Nephron (organoid): Measurements from ENCODE around the gene HRC.
A peak's percentile ranks its signal among the peaks of the same experiment; 100 is the strongest.

Experiments
- H3K27ac Mint-ChIP-seq, 3 experiments: 2 replicates each; pipeline ENCODE4 v1.8.0; 2020; ENCODE audit warnings: mixed read lengths in 3 of 3, mild to moderate bottlenecking in 2 of 3, moderate library complexity in 1 of 3
- H3K27me3 Mint-ChIP-seq: 2 replicates; pipeline ENCODE4 v1.8.0; 2021; ENCODE audit warnings: low read depth, mild to moderate bottlenecking, moderate library complexity, mixed read lengths
- H3K36me3 Mint-ChIP-seq: 2 replicates; pipeline ENCODE4 v1.8.0; 2020; ENCODE audit warnings: low read depth, mixed read lengths
- H3K4me1 Mint-ChIP-seq: 2 replicates; pipeline ENCODE4 v1.8.0; 2020; ENCODE audit warnings: mixed read lengths
- H3K4me3 Mint-ChIP-seq, 3 experiments: 2 replicates each; pipeline ENCODE4 v1.8.0; 2020; ENCODE audit warnings: mild to moderate bottlenecking in 3 of 3, mixed read lengths in 3 of 3, moderate library complexity in 2 of 3
- H3K9me3 Mint-ChIP-seq: 2 replicates; pipeline ENCODE4 v1.8.0; 2020; ENCODE audit warnings: mixed read lengths
- CTCF ChIP-seq, 3 experiments: fragments of 200-600 bp; sonication (generic); IDR thresholded peaks; one replicate each; pipeline ENCODE4 v1.5.0; 2021; ENCODE audit warnings: antibody characterized with exemption in 3 of 3; ENCODE audit not compliant: unreplicated experiment in 3 of 3

The HRC gene

GRCh38 chr19:49109569-49110233, 45.5 kb downstream of the HRC start:
- Mint-ChIP-seq H3K4me3 (no peak overlapping the region), H3K4me1 (peaks cover 17% of the 10 kb centered on the region), H3K27me3 (no peaks in the 10 kb centered on the region), H3K36me3 (peaks cover 36% of the 10 kb centered on the region), H3K9me3 (no peaks in the 10 kb centered on the region), H3K27ac (no peak overlapping the region)
- TF ChIP-seq CTCF (IDR thresholded peaks at IDR 0.05; ENCODE audit: unreplicated experiment in 3 of 3), result no peak

GRCh38 chr19:49109051-49109450, 46.1 kb downstream of the HRC start:
- H3K36me3 Mint-ChIP-seq, result peaks cover 42% of the 10 kb centered on the region
- H3K27me3 Mint-ChIP-seq, result no peaks in the 10 kb centered on the region
- no peak overlapping the region for H3K4me3 Mint-ChIP-seq
- peak overlapping the region in 1 of 3 experiments; percentile 11 for H3K27ac Mint-ChIP-seq
- peaks cover 19% of the 10 kb centered on the region for H3K4me1 Mint-ChIP-seq
- H3K9me3 Mint-ChIP-seq, result no peaks in the 10 kb centered on the region
- no peak for TF ChIP-seq CTCF (IDR thresholded peaks at IDR 0.05; ENCODE audit: unreplicated experiment in 3 of 3)

- H3K27ac Mint-ChIP-seq, result peak overlapping the region in 1 of 3 experiments; percentile 7
- H3K4me1 Mint-ChIP-seq, result peaks cover 12% of the 10 kb centered on the region
- H3K4me3 Mint-ChIP-seq, result no peak overlapping the region
- no peak for TF ChIP-seq CTCF (IDR thresholded peaks at IDR 0.05; ENCODE audit: unreplicated experiment in 3 of 3)
- peaks cover 43% of the 10 kb centered on the region for H3K36me3 Mint-ChIP-seq
- no peaks in the 10 kb centered on the region for H3K9me3 Mint-ChIP-seq
- no peaks in the 10 kb centered on the region for H3K27me3 Mint-ChIP-seq
These were observed 47.4 kb downstream of the HRC start for GRCh38 chr19:49107625-49108459.

GRCh38 chr19:49106648-49107135, 48.5 kb downstream of the HRC start:
- Mint-ChIP-seq H3K9me3 (no peaks in the 10 kb centered on the region), H3K27me3 (no peaks in the 10 kb centered on the region), H3K4me1 (peaks cover 17% of the 10 kb centered on the region), H3K4me3 (no peak overlapping the region), H3K27ac (peak overlapping the region in 2 of 3 experiments; percentile 7 to 56), H3K36me3 (peaks cover 51% of the 10 kb centered on the region)
- peak; percentile 73 to 77 (median 76) for TF ChIP-seq CTCF (IDR thresholded peaks at IDR 0.05; ENCODE audit: unreplicated experiment in 3 of 3)

- peak overlapping the region in 2 of 3 experiments; percentile 43 to 54 for H3K4me3 Mint-ChIP-seq
- no peaks in the 10 kb centered on the region for H3K27me3 Mint-ChIP-seq
- peaks cover 12% of the 10 kb centered on the region for H3K4me1 Mint-ChIP-seq
- peaks cover 66% of the 10 kb centered on the region for H3K36me3 Mint-ChIP-seq
- TF ChIP-seq CTCF (IDR thresholded peaks at IDR 0.05; ENCODE audit: unreplicated experiment in 3 of 3), result no peak
- no peaks in the 10 kb centered on the region for H3K9me3 Mint-ChIP-seq
- peak overlapping the region; percentile 7 to 89 (median 67) for H3K27ac Mint-ChIP-seq
These were observed 50.8 kb downstream of the HRC start for GRCh38 chr19:49104229-49104864.
